H1 (cell line): ENCODE measurements around the gene AIRE. TPM values are rescaled to one million over a fixed set of nuclear protein-coding genes. Genes with fewer than 3 reads are reported as not detected.

Experiments
- CTCF ChIA-PET: fragments of 300-600 bp; sonication (Branson Sonifier 250); formaldehyde crosslinking; loops from one replicate; lab custom pipeline; 2021; ENCODE audit not compliant: partially characterized antibody; lab: Charles Lee
- POLR2A ChIA-PET: fragments of 300-600 bp; sonication (Branson Sonifier 250); formaldehyde crosslinking; loops from one replicate; lab custom pipeline; 2021; ENCODE audit warnings: inconsistent platforms; ENCODE audit not compliant: partially characterized antibody; lab: Charles Lee
- DNase-seq, 2 experiments: peaks; one replicate each; pipeline versions ENCODE4 v3.0.0 to v3.0.0-alpha.2; 2010 to 2022; ENCODE audit warnings: low spot score in 2 of 2, low read depth in 1 of 2, mixed read lengths in 1 of 2
- FAIRE-seq: peaks from 2 replicates; lab custom pipeline; 2011; peaks lifted over from hg19 to GRCh38; lab: Jason Lieb, UNC
- H2AFZ ChIP-seq: 2 replicates; pipeline ENCODE4 v1.8.1; 2012; ENCODE audit warnings: low read length, inconsistent platforms
- H2AK5ac ChIP-seq: 2 replicates; pipeline ENCODE4 v1.6.1; 2013; ENCODE audit warnings: low read depth, low read length
- H2BK120ac ChIP-seq: replicated peaks from 2 replicates; pipeline ENCODE3; 2013; ENCODE audit warnings: low read depth, low read length, inconsistent platforms
- H2BK12ac ChIP-seq: 2 replicates; pipeline ENCODE4 v1.6.1; 2013; ENCODE audit warnings: low read depth, low read length
- H2BK15ac ChIP-seq: 2 replicates; pipeline ENCODE4 v1.6.1; 2013; ENCODE audit warnings: low read length
- H2BK20ac ChIP-seq: 2 replicates; pipeline ENCODE4 v1.6.1; 2013; ENCODE audit warnings: low read length
- H2BK5ac ChIP-seq: 2 replicates; pipeline ENCODE4 v1.6.1; 2013; ENCODE audit warnings: low read depth, low read length
- H3K14ac ChIP-seq: 2 replicates; pipeline ENCODE4 v1.6.1; 2013; ENCODE audit warnings: inconsistent platforms; ENCODE audit not compliant: insufficient read length
- H3K18ac ChIP-seq: 2 replicates; pipeline ENCODE4 v1.6.1; 2013; ENCODE audit warnings: low read length; ENCODE audit errors: extremely low read depth
- H3K23ac ChIP-seq: 2 replicates; pipeline ENCODE4 v1.6.1; 2013; ENCODE audit warnings: inconsistent platforms; ENCODE audit not compliant: insufficient read length
- H3K23me2 ChIP-seq: 2 replicates; pipeline ENCODE4 v1.6.1; 2013; ENCODE audit warnings: low read depth, low read length
- H3K27ac ChIP-seq: 2 replicates; pipeline ENCODE4 v1.6.1; 2011; ENCODE audit warnings: low read depth, low read length, inconsistent platforms
- H3K27me3 ChIP-seq, 4 experiments: replicated peaks in 1 of 4; 1 replicate in 1 of 4; 2 replicates in 3 of 4; pipeline versions ENCODE4 v1.6.1 to v1.8.1; 2011 to 2013; ENCODE audit warnings: low read length in 3 of 4, mild to moderate bottlenecking in 3 of 4, inconsistent platforms in 2 of 4, mixed read lengths in 2 of 4, moderate library complexity in 1 of 4; ENCODE audit not compliant: control insufficient read depth in 3 of 4, insufficient read depth in 3 of 4; ENCODE audit errors: extremely low read depth in 1 of 4
- H3K36me3 ChIP-seq, 4 experiments: 2 replicates each; pipeline versions ENCODE4 v1.6.1 to v1.8.1; 2011 to 2013; ENCODE audit warnings: mild to moderate bottlenecking in 4 of 4, low read length in 3 of 4, moderate library complexity in 2 of 4, control low read depth in 1 of 4, inconsistent platforms in 1 of 4; ENCODE audit not compliant: insufficient read depth in 4 of 4, control insufficient read depth in 2 of 4
- H3K4ac ChIP-seq: replicated peaks from 2 replicates; pipeline ENCODE3; 2013; ENCODE audit warnings: low read length, low read depth, mixed read lengths, inconsistent platforms; ENCODE audit not compliant: insufficient read length
- H3K4me1 ChIP-seq, 4 experiments: replicated peaks in 1 of 4; 1 replicate in 1 of 4; 2 replicates in 3 of 4; pipeline versions ENCODE4 v1.6.1 to v1.8.1; 2011 to 2013; ENCODE audit warnings: low read length in 3 of 4, inconsistent platforms in 2 of 4, mixed read lengths in 1 of 4; ENCODE audit not compliant: insufficient read depth in 4 of 4, control insufficient read depth in 3 of 4
- H3K4me2 ChIP-seq, 2 experiments: 2 replicates each; pipeline versions ENCODE4 v1.6.1 to v1.8.1; 2011 to 2013; ENCODE audit warnings: low read depth in 2 of 2, low read length in 2 of 2, control low read depth in 1 of 2, inconsistent platforms in 1 of 2, mild to moderate bottlenecking in 1 of 2; ENCODE audit not compliant: insufficient read depth in 1 of 2
- H3K4me3 ChIP-seq, 4 experiments: fragments of 200-600, 300-600 bp in 1 of 4; sonication (generic), shearing (Covaris generic), sonication (Bioruptor Twin) in 1 of 4; 2 replicates each; pipeline versions ENCODE4 v1.5.1 to v1.8.1; 2011 to 2016; ENCODE audit warnings: low read length in 4 of 4, low read depth in 3 of 4, control low read depth in 2 of 4, inconsistent platforms in 2 of 4, mild to moderate bottlenecking in 2 of 4, mixed read lengths in 1 of 4, moderate library complexity in 1 of 4; ENCODE audit not compliant: insufficient read depth in 2 of 4; ENCODE audit errors: extremely low read depth in 1 of 4
- H3K56ac ChIP-seq: replicated peaks from 2 replicates; pipeline ENCODE3; 2013; ENCODE audit warnings: low read depth, mild to moderate bottlenecking, mixed read lengths, low read length, inconsistent platforms; ENCODE audit not compliant: insufficient read length
- H3K79me1 ChIP-seq: 2 replicates; pipeline ENCODE4 v1.6.1; 2013; ENCODE audit warnings: low read depth, low read length, control low read depth
- H3K79me2 ChIP-seq, 2 experiments: 2 replicates each; pipeline versions ENCODE4 v1.6.1 to v1.8.1; 2012 to 2013; ENCODE audit warnings: low read length in 2 of 2, mild to moderate bottlenecking in 2 of 2, inconsistent platforms in 1 of 2; ENCODE audit not compliant: insufficient read depth in 2 of 2, control insufficient read depth in 1 of 2
- H3K9ac ChIP-seq, 4 experiments: replicated peaks in 1 of 4; 1 replicate in 1 of 4; 2 replicates in 3 of 4; pipeline versions ENCODE4 v1.6.1 to v1.8.1; 2011 to 2013; ENCODE audit warnings: low read depth in 3 of 4, low read length in 3 of 4, control low read depth in 2 of 4, mild to moderate bottlenecking in 2 of 4, moderate library complexity in 2 of 4, inconsistent platforms in 1 of 4; ENCODE audit errors: extremely low read depth in 1 of 4
- H3K9me3 ChIP-seq, 2 experiments: 2 replicates each; pipeline versions ENCODE4 v1.6.1 to v1.8.1; 2012 to 2013; ENCODE audit warnings: mild to moderate bottlenecking in 2 of 2, moderate library complexity in 2 of 2, control low read depth in 1 of 2, inconsistent platforms in 1 of 2, low read depth in 1 of 2, low read length in 1 of 2, mixed read lengths in 1 of 2; ENCODE audit not compliant: insufficient read depth in 2 of 2
- H4K20me1 ChIP-seq, 2 experiments: replicated peaks in 1 of 2; 2 replicates each; pipeline versions ENCODE3 to v1.8.1; 2011 to 2013; ENCODE audit warnings: inconsistent platforms in 2 of 2, low read length in 2 of 2, mild to moderate bottlenecking in 1 of 2; ENCODE audit not compliant: insufficient read depth in 2 of 2, control insufficient read depth in 1 of 2
- H4K5ac ChIP-seq: 2 replicates; pipeline ENCODE4 v1.6.1; 2013; ENCODE audit warnings: low read length, low read depth, mixed read lengths, inconsistent platforms; ENCODE audit not compliant: insufficient read length
- H4K8ac ChIP-seq: 2 replicates; pipeline ENCODE4 v1.8.0; 2013; ENCODE audit warnings: mild to moderate bottlenecking, moderate library complexity, low read length, inconsistent platforms; ENCODE audit not compliant: insufficient read depth; ENCODE audit errors: extremely low read depth
- H4K91ac ChIP-seq: replicated peaks from 2 replicates; pipeline ENCODE3; 2013; ENCODE audit warnings: low read length, mixed read lengths, inconsistent platforms; ENCODE audit not compliant: insufficient read length
- BRCA1 ChIP-seq: IDR thresholded peaks from 2 replicates; pipeline ENCODE4 v1.6.1; 2012; ENCODE audit warnings: low read depth, low read length, improper control_type of control experiment
- CBX5 ChIP-seq: fragments of 300-800, 300-1000 bp; sonication (generic); IDR thresholded peaks from 2 replicates; pipeline ENCODE4 v1.7.1; 2016; ENCODE audit warnings: antibody characterized with exemption, low read length, low read depth
- CBX8 ChIP-seq: fragments of 300-800, 300-1000 bp; sonication (generic); IDR thresholded peaks from 2 replicates; pipeline ENCODE4 v1.7.1; 2016; ENCODE audit warnings: low read depth, low read length, borderline replicate concordance
- CTBP2 ChIP-seq: IDR thresholded peaks from 2 replicates; pipeline ENCODE4 v1.7.0; 2011; ENCODE audit warnings: borderline replicate concordance, mild to moderate bottlenecking, moderate library complexity, mixed read lengths, low read length; ENCODE audit not compliant: insufficient read depth, insufficient read length
- FOSL1 ChIP-seq: IDR thresholded peaks from 2 replicates; pipeline ENCODE4 v1.6.1; 2011; ENCODE audit warnings: mild to moderate bottlenecking, low read depth, low read length, moderate library complexity; ENCODE audit not compliant: insufficient read depth
- JUN ChIP-seq: IDR thresholded peaks from 2 replicates; pipeline ENCODE4 v1.6.1; 2011; ENCODE audit warnings: low read depth, mild to moderate bottlenecking, improper control_type of control experiment, low read length
- KDM1A ChIP-seq: fragments of 200-600, 300-600 bp; sonication (generic); IDR thresholded peaks from 2 replicates; pipeline ENCODE4 v1.7.1; 2016; ENCODE audit warnings: mild to moderate bottlenecking, low read length, borderline replicate concordance
- KDM5A ChIP-seq: fragments of 200-600 bp; IDR thresholded peaks from 2 replicates; pipeline ENCODE4 v1.7.1; 2012; ENCODE audit warnings: mild to moderate bottlenecking, low read length, inconsistent platforms, mixed read lengths
- POLR2A ChIP-seq, 2 experiments: IDR thresholded peaks; 1 replicate in 1 of 2; 2 replicates in 1 of 2; pipeline ENCODE4 v1.6.1; 2011; ENCODE audit warnings: low read depth in 2 of 2, low read length in 2 of 2, mild to moderate bottlenecking in 2 of 2; ENCODE audit errors: control extremely low read depth in 1 of 2
- RFX5 ChIP-seq: IDR thresholded peaks from 2 replicates; pipeline ENCODE4 v1.6.1; 2011; ENCODE audit warnings: low read depth, low read length, improper control_type of control experiment, borderline replicate concordance
- SP1 ChIP-seq: IDR thresholded peaks from 2 replicates; pipeline ENCODE4 v1.6.1; 2011; ENCODE audit warnings: low read depth, low read length
- SUZ12 ChIP-seq: fragments of 200-600 bp; sonication (generic); IDR thresholded peaks from 2 replicates; pipeline ENCODE4 v1.6.1; 2012; ENCODE audit warnings: mild to moderate bottlenecking, inconsistent platforms, low read length, moderate library complexity, mixed read lengths
- YY1 ChIP-seq: IDR thresholded peaks from 2 replicates; pipeline ENCODE4 v1.6.1; 2011; ENCODE audit warnings: low read depth, mild to moderate bottlenecking, low read length
- WGBS, 2 experiments: shearing (Covaris generic) in 1 of 2; methylation state at CpG; one replicate each; pipeline versions ENCODE4 v1.1.6 to v1.1.7; 2013 to 2015; ENCODE audit warnings: low lambda C conversion rate in 2 of 2, mixed read lengths in 2 of 2, inconsistent platforms in 1 of 2, low coverage in 1 of 2, missing lambda C conversion rate in 1 of 2; ENCODE audit not compliant: insufficient replicate concordance in 2 of 2, insufficient coverage in 1 of 2, insufficient read length in 1 of 2; ENCODE audit errors: extremely low coverage in 1 of 2, missing lambda C conversion rate in 1 of 2; 5-methylcytosine and 5-hydroxymethylcytosine counted together
- polyA plus RNA-seq, 7 experiments: library from polyadenylated mRNA; depleted of rRNA in 3 of 7; stranded (reverse) in 5 of 7; unstranded in 2 of 7; fragments of >200 nt in 5 of 7; fragments of 200-250 nt in 2 of 7; gene quantifications; 1 replicate in 5 of 7; 2 replicates in 1 of 7; 4 replicates in 1 of 7; pipeline versions ENCODE4 v1.2.1 to v1.2.3, GENCODE V29; 2011 to 2013; ENCODE audit warnings: missing spikeins in 2 of 7, mixed read lengths in 2 of 7
- total RNA-seq: library from RNA; stranded (reverse); fragmentation: NEBNext Ultra II Directional; extraction: Animal tissue kit (Norgen Biotek cat#: 25700); gene quantifications from 2 replicates; pipeline ENCODE4 v1.2.1, GENCODE V29; 2021

The AIRE gene
- total and polyA plus RNA-seq, 2 of the 8 experiments (the other 6 are each of a cell fraction or from before 2014, with no cell fraction given) = 0.09 TPM; not detected in 1

- no peak for FAIRE-seq
Observed at GRCh38 chr21:44290327-44291077, 4.8 kb downstream of the AIRE start.

More at GRCh38 chr21:44290327-44291077, 4.8 kb downstream of the AIRE start:
- Histone ChIP-seq H3K4me3 (no peak overlapping the region), H4K8ac (no peak overlapping the region), H3K56ac (no peak overlapping the region), H3K4me1 (peaks cover 0 to 3% (median under 1%) of the 10 kb centered on the region in 4 experiments; a peak in 5 of 7 replicates), H3K23me2 (no peaks in the 10 kb centered on the region; the same call in 1 of the 2 replicates), H3K23ac (no peak overlapping the region), H3K9me3 (no peaks in the 10 kb centered on the region), H2BK120ac (no peak overlapping the region), H3K9ac (no peak overlapping the region), H3K36me3 (no peaks in the 10 kb centered on the region), H3K4me2 (no peak overlapping the region), H3K14ac (no peak overlapping the region), H4K5ac (no peak overlapping the region), H2BK5ac (no peak overlapping the region), H4K20me1 (no peaks in the 10 kb centered on the region), H3K4ac (no peak overlapping the region), H2BK20ac (no peak overlapping the region), H2BK12ac (no peak overlapping the region), H4K91ac (no peak overlapping the region), H2AFZ (no peak overlapping the region), H3K18ac (no peak overlapping the region), H2AK5ac (no peak overlapping the region), H3K79me2 (no peaks in the 10 kb centered on the region), H3K79me1 (no peaks in the 10 kb centered on the region), H3K27ac (no peak overlapping the region), H3K27me3 (peaks cover 0 to 13% (median 7%) of the 10 kb centered on the region in 4 experiments; a peak in 5 of 7 replicates), H2BK15ac (no peak overlapping the region)
- TF ChIP-seq SP1 (no peak), CBX5 (no peak), RFX5 (no peak), CTBP2 (no peak), SUZ12 (no peak), KDM1A (no peak), YY1 (no peak), POLR2A (IDR thresholded peaks at IDR 0.05; ENCODE audit: control extremely low read depth in 1 of 2, low read depth in 2 of 2, low read length in 2 of 2) (no peak), JUN (no peak), FOSL1 (no peak), BRCA1 (no peak), CBX8 (no peak), KDM5A (no peak)
- 85% methylated on average over 16 of the region's 16 CpGs; no CpG with 5 or more reads in 1 of the 2 experiments for WGBS, 2 experiments
- DNase-seq = no peak
- ChIA-PET POLR2A (interaction anchor here (0.6 kb wide), 1 partner anchor 22 kb away, joined by 3 read pairs; no protein-coding TSS in a partner anchor), CTCF (interaction anchor here (0.6 to 0.9 kb wide), 2 partner anchors 9 to 11 kb away, joined by 3 read pairs; no protein-coding TSS in a partner anchor)
